Endothelial cell of umbilical vein (primary cell): ENCODE data around the gene ZNF132. TPM values are rescaled to one million over a fixed set of nuclear protein-coding genes. Genes with fewer than 3 reads are reported as not detected.

Experiments used
- BruUV-seq: library from RNA; stranded (reverse); fragments of 400-500 nt; replicated peaks from 2 replicates; lab custom pipeline; 2021; lab: Mats Ljungman, UMichigan
- CTCF ChIA-PET: fragments of 300-600, 350-600 bp; sonication (Branson Sonifier 250); formaldehyde crosslinking; loops from one replicate; lab custom pipeline; 2021; ENCODE audit warnings: antibody characterized with exemption, inconsistent platforms; lab: Charles Lee
- POLR2A ChIA-PET: fragments of 300-600, 350-600 bp; sonication (Branson Sonifier 250); formaldehyde crosslinking; loops from one replicate; lab custom pipeline; 2021; ENCODE audit warnings: antibody characterized with exemption, inconsistent platforms; lab: Charles Lee
- DNase-seq: peaks from one replicate; pipeline ENCODE4 v3.0.0-alpha.2; 2011; ENCODE audit warnings: low read depth, low spot score
- FAIRE-seq: peaks from 2 replicates; lab custom pipeline; 2011; peaks lifted over from hg19 to GRCh38; lab: Jason Lieb, UNC
- H2AFZ ChIP-seq: 2 replicates; pipeline ENCODE4 v1.6.0; 2012; ENCODE audit warnings: low read depth, low read length, control low read depth, inconsistent platforms
- H3K27ac ChIP-seq: 2 replicates; pipeline ENCODE4 v1.5.1; 2011; ENCODE audit warnings: low read depth, mild to moderate bottlenecking, control low read depth, low read length, moderate library complexity; ENCODE audit not compliant: insufficient read depth
- H3K27me3 ChIP-seq, 2 experiments: 2 replicates each; pipeline versions ENCODE4 v1.6.0 to v1.6.1; 2011; ENCODE audit warnings: low read length in 2 of 2, mixed read lengths in 1 of 2; ENCODE audit not compliant: control insufficient read depth in 2 of 2, insufficient read depth in 2 of 2
- H3K36me3 ChIP-seq, 2 experiments: 2 replicates in 1 of 2; 3 replicates in 1 of 2; pipeline ENCODE4 v1.5.1; 2011; ENCODE audit warnings: low read length in 2 of 2, mild to moderate bottlenecking in 1 of 2, moderate library complexity in 1 of 2; ENCODE audit not compliant: control insufficient read depth in 2 of 2, insufficient read depth in 2 of 2; ENCODE audit errors: extremely low read depth in 1 of 2
- H3K4me1 ChIP-seq: 3 replicates; pipeline ENCODE4 v1.5.1; 2011; ENCODE audit warnings: mild to moderate bottlenecking, low read length; ENCODE audit not compliant: control insufficient read depth, insufficient read depth; ENCODE audit errors: extremely low read depth
- H3K4me2 ChIP-seq: 2 replicates; pipeline ENCODE4 v1.6.1; 2011; ENCODE audit warnings: low read length, control low read depth, mixed read lengths; ENCODE audit not compliant: insufficient read depth
- H3K4me3 ChIP-seq, 3 experiments: fragments of 200-600 bp in 1 of 3; sonication (generic), shearing (Covaris generic) in 1 of 3; replicated peaks in 1 of 3; 2 replicates each; pipeline ENCODE4 v1.5.1; 2011 to 2016; ENCODE audit warnings: control low read depth in 3 of 3, low read length in 3 of 3, mild to moderate bottlenecking in 2 of 3, inconsistent platforms in 1 of 3, low read depth in 1 of 3, moderate library complexity in 1 of 3; ENCODE audit not compliant: insufficient read depth in 1 of 3
- H3K79me2 ChIP-seq: 2 replicates; pipeline ENCODE4 v1.6.0; 2012; ENCODE audit warnings: low read length, inconsistent platforms; ENCODE audit not compliant: control insufficient read depth, insufficient read depth
- H3K9ac ChIP-seq: replicated peaks from 2 replicates; pipeline ENCODE3; 2011; ENCODE audit warnings: low read length, control low read depth; ENCODE audit not compliant: insufficient read depth; ENCODE audit errors: extremely low read depth
- H3K9me1 ChIP-seq: replicated peaks from 3 replicates; pipeline ENCODE4 v1.6.0; 2011; ENCODE audit warnings: mild to moderate bottlenecking, low read length; ENCODE audit not compliant: control insufficient read depth, insufficient read depth; ENCODE audit errors: extremely low read depth
- H3K9me3 ChIP-seq: replicated peaks from 2 replicates; pipeline ENCODE4 v1.5.1; 2012; ENCODE audit warnings: low read length, inconsistent platforms; ENCODE audit not compliant: control insufficient read depth, insufficient read depth
- H4K20me1 ChIP-seq: replicated peaks from 2 replicates; pipeline ENCODE3; 2011; ENCODE audit warnings: mild to moderate bottlenecking, low read length; ENCODE audit not compliant: control insufficient read depth, insufficient read depth; ENCODE audit errors: extremely low read depth
- CTCF ChIP-seq, 2 donors: IDR thresholded peaks; 1 replicate in 1 of 2; 2 replicates in 1 of 2; pipeline ENCODE4 v1.5.1; 2011; ENCODE audit warnings: low read length in 2 of 2, mild to moderate bottlenecking in 2 of 2, moderate library complexity in 2 of 2, control low read depth in 1 of 2, inconsistent platforms in 1 of 2, low read depth in 1 of 2; ENCODE audit not compliant: insufficient read depth in 1 of 2; ENCODE audit errors: extremely low read depth in 1 of 2
- EZH2 ChIP-seq: IDR thresholded peaks from 2 replicates; pipeline ENCODE4 v1.6.1; 2012; ENCODE audit warnings: borderline replicate concordance, low read depth, mild to moderate bottlenecking, moderate library complexity, low read length, inconsistent platforms; ENCODE audit not compliant: severe bottlenecking
- FOS ChIP-seq: IDR thresholded peaks from 2 replicates; pipeline ENCODE4 v1.6.1; 2011; ENCODE audit warnings: mild to moderate bottlenecking, low read length, moderate library complexity, borderline replicate concordance; ENCODE audit not compliant: insufficient read depth
- GATA2 ChIP-seq: IDR thresholded peaks from 2 replicates; pipeline ENCODE4 v1.7.0; 2011; ENCODE audit warnings: low read depth, mild to moderate bottlenecking, moderate library complexity, mixed read lengths, low read length; ENCODE audit not compliant: insufficient read length, insufficient read depth
- JUN ChIP-seq: IDR thresholded peaks from 2 replicates; pipeline ENCODE4 v1.6.1; 2011; ENCODE audit warnings: borderline replicate concordance, low read depth; ENCODE audit not compliant: insufficient read length, insufficient read depth
- MAX ChIP-seq: IDR thresholded peaks from 2 replicates; pipeline ENCODE4 v1.6.1; 2011; ENCODE audit not compliant: insufficient read depth, insufficient read length
- MYC ChIP-seq: IDR thresholded peaks from one replicate; pipeline ENCODE4 v1.6.1; 2011; ENCODE audit warnings: mild to moderate bottlenecking, low read depth, low read length
- POLR2A ChIP-seq: IDR thresholded peaks from 2 replicates; pipeline ENCODE4 v1.6.1; 2012; ENCODE audit warnings: low read depth, mild to moderate bottlenecking, control low read depth, low read length
- POLR2AphosphoS5 ChIP-seq: IDR thresholded peaks from 2 replicates; pipeline ENCODE4 v1.6.1; 2012; ENCODE audit warnings: low read depth, mild to moderate bottlenecking, control low read depth, low read length, moderate library complexity; ENCODE audit not compliant: insufficient read depth
- dilution Hi-C: fragments of 300-500 bp; cut with MboI; formaldehyde crosslinking; loops from one replicate; pipeline ENCODE4 v1.15.0; 2019; ENCODE audit warnings: low sequenced_read_pairs; ENCODE audit not compliant: extremely low pct_ligation_motif_present
- intact Hi-C: fragments of 100-400 bp; cut with micrococcal nuclease; formaldehyde crosslinking; loops from one replicate; pipeline ENCODE4 v1.10.0; 2022
- polyA plus RNA-seq, 4 experiments: library from polyadenylated mRNA; depleted of rRNA in 3 of 4; stranded (reverse) in 3 of 4; unstranded in 1 of 4; fragments of >200 nt; gene quantifications; 2 replicates each; pipeline versions ENCODE4 v1.2.1 to v1.2.3, GENCODE V29; 2011 to 2012; ENCODE audit warnings: missing spikeins in 1 of 4
- total RNA-seq: library from RNA; stranded (reverse); gene quantifications from 2 replicates; pipeline ENCODE4 v1.2.3, GENCODE V29; 2021

ZNF132 gene
- total and polyA plus RNA-seq, 2 donors (not counting 3 experiments of a cell fraction or from before 2014, with no cell fraction given), result 0.54 to 4.2 TPM

DNA sequence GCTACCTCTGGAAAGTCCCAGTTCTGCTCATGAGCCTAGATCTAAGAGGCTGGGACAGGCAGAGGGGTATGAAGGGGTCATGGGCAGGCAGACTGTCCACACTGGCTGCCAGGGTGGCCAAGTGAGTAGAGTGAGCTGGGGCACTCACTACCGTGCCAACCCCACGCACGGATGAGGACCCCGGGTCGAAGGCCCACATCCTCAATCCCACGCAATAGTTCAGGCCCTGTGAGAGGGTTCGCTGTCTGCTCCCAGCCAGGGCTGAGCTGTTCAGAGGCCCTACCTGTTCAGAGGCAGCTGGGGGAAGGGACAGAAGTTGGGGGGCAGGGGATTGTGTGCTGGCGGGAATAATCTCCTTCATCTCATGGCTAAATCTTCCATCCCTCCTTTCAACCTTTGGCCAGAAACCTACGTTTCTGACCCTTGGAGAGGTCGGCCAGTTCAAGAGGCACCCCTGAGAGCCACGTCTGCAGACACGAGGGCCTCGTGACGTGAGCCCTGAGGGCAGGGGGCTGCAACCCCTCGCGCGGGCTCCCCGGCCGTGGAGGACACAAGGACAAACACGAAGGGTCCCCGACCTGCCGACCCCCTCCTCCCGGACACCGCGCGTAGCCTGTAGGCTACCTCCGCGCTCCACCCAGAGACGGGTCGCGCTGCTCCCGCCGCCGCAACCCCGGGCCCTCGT, 53.9 kb downstream of the ZNF132 start:
- peak overlapping the region; percentile 88 for H3K27ac ChIP-seq
- H3K27me3 ChIP-seq, result no peaks in the 10 kb centered on the region
- H3K9ac ChIP-seq, result peak overlapping the region; percentile 91
- no peaks in the 10 kb centered on the region for H3K9me1 ChIP-seq
- intact Hi-C loops, result loop anchor here (2.0 kb wide), 1 partner anchor 15 kb away; no protein-coding TSS in a partner anchor
- TF ChIP-seq FOS (no peak), POLR2AphosphoS5 (no peak), POLR2A (no peak), GATA2 (no peak), MYC (no peak), MAX (no peak), EZH2 (no peak), JUN (no peak), CTCF (IDR thresholded peaks at IDR 0.05; ENCODE audit: extremely low read depth in 1 of 2, insufficient read depth in 1 of 2, low read depth in 1 of 2, low read length in 2 of 2) (no peak)
- FAIRE-seq (no peak), DNase-seq (no peak)
- H3K4me1 ChIP-seq, result peaks cover 17% of the 10 kb centered on the region
- dilution Hi-C loops, result no loop called here
- H3K4me2 ChIP-seq, result peak overlapping the region; percentile 76
- no TSS peak for BruUV-seq
- peak overlapping the region; percentile 66 for H2AFZ ChIP-seq
- POLR2A ChIA-PET, result no interaction called here
- H3K4me3 ChIP-seq, result peak overlapping the region; percentile 42 to 93 (median 67)
- CTCF ChIA-PET, result no interaction called here
- no peaks in the 10 kb centered on the region for H3K9me3 ChIP-seq
- H3K79me2 ChIP-seq, result peaks cover 32% of the 10 kb centered on the region
- peaks cover 0 to 5% of the 10 kb centered on the region in 2 experiments for H3K36me3 ChIP-seq
- peaks cover 2% of the 10 kb centered on the region for H4K20me1 ChIP-seq
